Heart right ventricle (tissue), 16 donors: ENCODE data around the gene GPBP1L1. TPM values are rescaled to one million over a fixed set of nuclear protein-coding genes. Genes with fewer than 3 reads are reported as not detected.

Source experiments
- ATAC-seq, 8 donors: fragments of 200-7000 bp; cut with Tn5 transposase; one replicate each; pipeline ENCODE4 v1.9.1; 2020; ENCODE audit warnings: mild to moderate bottlenecking in 8 of 8, moderate library complexity in 8 of 8, moderate number of reproducible peaks in 1 of 8
- DNase-seq, 2 donors: peaks; one replicate each; pipeline ENCODE4 v3.0.0-alpha.2; 2020
- H3K27ac ChIP-seq, 10 donors: fragments of 200-600 bp; sonication (generic) in 2 of 10; one replicate each; pipeline versions ENCODE4 v1.5.0 to v1.8.0; 2020 to 2022; ENCODE audit warnings: mild to moderate bottlenecking in 3 of 10
- H3K27me3 ChIP-seq, 7 donors: fragments of 200-600 bp; one replicate each; pipeline ENCODE4 v1.8.0; 2021 to 2022; ENCODE audit warnings: mild to moderate bottlenecking in 2 of 7
- H3K36me3 ChIP-seq, 9 donors: fragments of 200-600 bp; sonication (generic) in 1 of 9; one replicate each; pipeline versions ENCODE4 v1.5.0 to v1.8.0; 2020 to 2022; ENCODE audit warnings: mild to moderate bottlenecking in 2 of 9
- H3K4me1 ChIP-seq, 9 donors: fragments of 200-600 bp; sonication (generic) in 1 of 9; one replicate each; pipeline versions ENCODE4 v1.5.0 to v1.8.0; 2020 to 2022; ENCODE audit warnings: mild to moderate bottlenecking in 4 of 9
- H3K4me3 ChIP-seq, 10 donors: fragments of 200-600 bp; sonication (generic) in 2 of 10; one replicate each; pipeline versions ENCODE4 v1.5.0 to v1.8.0; 2020 to 2022; ENCODE audit warnings: mild to moderate bottlenecking in 7 of 10, moderate library complexity in 2 of 10
- H3K9me3 ChIP-seq, 11 donors: fragments of 200-600 bp in 10 of 11; sonication (generic) in 2 of 11; one replicate each; pipeline versions ENCODE4 v1.5.0 to v1.8.0; 2013 to 2022; ENCODE audit warnings: mild to moderate bottlenecking in 2 of 11, control low read depth in 1 of 11, moderate library complexity in 1 of 11
- WGBS, 2 donors: extraction: QIAGEN DNeasy Blood & Tissue Kit; methylation state at CpG; one replicate each; pipeline ENCODE4 v1.1.7; 2013; ENCODE audit warnings: inconsistent platforms in 1 of 2; 5-methylcytosine and 5-hydroxymethylcytosine counted together
- intact Hi-C, 10 donors: fragments of 100-400 bp; cut with DNase I; formaldehyde crosslinking; loops; one replicate each; pipeline versions ENCODE4 v1.11.1 to v1.14.2; 2022
- polyA plus RNA-seq, 2 donors: library from polyadenylated mRNA; stranded (reverse); fragments of 200-250 nt; gene quantifications; one replicate each; pipeline ENCODE4 v1.2.3, GENCODE V29; 2013
- total RNA-seq, 10 donors: library from RNA; stranded (reverse); fragmentation: NEBNext Ultra II Directional in 3 of 10; extraction: Animal tissue kit (Norgen Biotek cat#: 25700) in 3 of 10; gene quantifications; one replicate each; pipeline versions ENCODE4 v1.2.1 to v1.2.4, GENCODE V29; 2021 to 2023
- TF ChIP-seq, protein P1 (sequence below), 9 donors: fragments of 200-600 bp; sonication (generic) in 2 of 9; IDR thresholded peaks; one replicate each; pipeline versions ENCODE4 v1.5.0 to v1.8.0; 2021 to 2022; ENCODE audit warnings: antibody characterized with exemption in 9 of 9, mild to moderate bottlenecking in 5 of 9, moderate library complexity in 1 of 9
- donor health status: Arrhythmogenic right ventricular cardiomyopathy.
- donor health status: ischemic (EF 13 %, LVEDD 7.1; RV severe dilation, severe dysfunction).
- donor health status: healthy with polysubstance abuse.
- donor health status: DM: no; HTN: yes; CAD: no.
- donor health status: DM: no; HTN: no; CAD: no.
- donor health status: ischemic (EF 25% LVEDD 6.9; RV normal size, moderate dysfunction).
- donor health status: ischemic (EF 25% LVEDD 5.7; RV mildly dilated, moderate dysfunction).
- donor health status: healthy.
- donor health status: DM: yes; HTN: yes; CAD: no.
- donor health status: Ischemic cardiomyopathy.
- donor health status: ischemic (EF 35%, LVEDD 5.7; RV mildly dilated, moderate dysfunction).
- donor health status: nonischemic (EF 11% LVEDD 7.7; RV severe dilation, severe dysfunction).
- donor health status: DM: yes; HTN: yes; CAD: no.
- donor health status: PGD.
- donor health status: ischemic (EF 29% LVEDD 5.4; RV normal size, mild dysfunction).
- donor health status: nonischemic (EF 23%, LVEDD 6.1; RV moderate dilation, normal function).

Gene GPBP1L1
- total and polyA plus RNA-seq, 12 donors: 27.6 to 95.0 (median 81.6) TPM

DNA sequence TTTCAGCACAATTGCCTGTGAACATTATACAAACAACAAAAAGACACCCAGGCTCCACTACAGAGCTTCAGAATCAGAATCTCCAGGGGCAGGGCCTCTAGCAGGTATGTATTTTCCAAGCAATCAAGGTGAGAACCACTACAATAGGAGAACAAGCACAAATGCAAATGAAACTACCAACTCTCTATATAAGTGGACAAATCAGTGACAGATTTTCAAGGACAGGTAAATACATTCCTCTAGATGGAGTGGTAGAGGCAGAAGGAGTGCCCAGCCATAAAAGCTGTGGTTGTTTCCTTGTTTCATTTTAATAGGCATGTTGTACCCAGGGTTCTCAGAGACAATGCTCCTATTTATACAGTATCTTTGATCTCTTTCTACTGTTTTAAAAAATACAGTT, 42.4 kb downstream of the GPBP1L1 start:
- TF ChIP-seq, protein P1, sequence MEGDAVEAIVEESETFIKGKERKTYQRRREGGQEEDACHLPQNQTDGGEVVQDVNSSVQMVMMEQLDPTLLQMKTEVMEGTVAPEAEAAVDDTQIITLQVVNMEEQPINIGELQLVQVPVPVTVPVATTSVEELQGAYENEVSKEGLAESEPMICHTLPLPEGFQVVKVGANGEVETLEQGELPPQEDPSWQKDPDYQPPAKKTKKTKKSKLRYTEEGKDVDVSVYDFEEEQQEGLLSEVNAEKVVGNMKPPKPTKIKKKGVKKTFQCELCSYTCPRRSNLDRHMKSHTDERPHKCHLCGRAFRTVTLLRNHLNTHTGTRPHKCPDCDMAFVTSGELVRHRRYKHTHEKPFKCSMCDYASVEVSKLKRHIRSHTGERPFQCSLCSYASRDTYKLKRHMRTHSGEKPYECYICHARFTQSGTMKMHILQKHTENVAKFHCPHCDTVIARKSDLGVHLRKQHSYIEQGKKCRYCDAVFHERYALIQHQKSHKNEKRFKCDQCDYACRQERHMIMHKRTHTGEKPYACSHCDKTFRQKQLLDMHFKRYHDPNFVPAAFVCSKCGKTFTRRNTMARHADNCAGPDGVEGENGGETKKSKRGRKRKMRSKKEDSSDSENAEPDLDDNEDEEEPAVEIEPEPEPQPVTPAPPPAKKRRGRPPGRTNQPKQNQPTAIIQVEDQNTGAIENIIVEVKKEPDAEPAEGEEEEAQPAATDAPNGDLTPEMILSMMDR (IDR thresholded peaks at IDR 0.05): peak in 3 of 9 donors; percentile 9 to 31 (median 28)
- Histone ChIP-seq H3K9me3 (no peaks in the 10 kb centered on the region), H3K4me1 (peaks cover 0 to 36% (median 20%) of the 10 kb centered on the region in 9 donors), H3K27ac (peak overlapping the region in 2 of 10 donors; percentile 0 to 17), H3K27me3 (no peaks in the 10 kb centered on the region), H3K36me3 (peaks cover 0 to 83% (median 32%) of the 10 kb centered on the region in 9 donors), H3K4me3 (no peak overlapping the region)
- DNase-seq: no peak
- no peak for ATAC-seq
- intact Hi-C loops: loop anchor here in 1 of 10 donors (10.0 kb wide), 1 partner anchor 49 kb away; no protein-coding TSS in a partner anchor

DNA sequence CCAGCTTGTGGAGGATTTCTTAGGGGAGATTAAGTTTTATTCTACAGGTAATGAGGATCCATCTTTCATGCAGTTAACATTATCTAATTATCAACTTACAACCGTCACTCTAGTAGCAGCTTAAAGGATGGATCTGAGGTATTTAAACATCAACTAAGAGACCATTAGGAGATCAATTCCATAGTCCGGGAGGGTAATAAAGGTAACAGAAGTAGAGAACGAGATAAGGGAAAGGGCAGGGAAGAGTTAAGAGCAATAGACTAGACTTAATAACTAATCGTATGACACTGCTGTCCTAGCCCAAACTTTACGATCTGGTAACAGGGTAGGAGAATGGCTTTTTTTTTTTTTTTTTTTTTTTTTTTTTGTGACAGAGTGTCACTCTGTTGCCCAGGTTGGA, 43.0 kb downstream of the GPBP1L1 start:
- Histone ChIP-seq H3K9me3 (no peaks in the 10 kb centered on the region), H3K4me1 (peaks cover 0 to 34% (median 20%) of the 10 kb centered on the region in 9 donors), H3K4me3 (no peak overlapping the region), H3K36me3 (peaks cover 0 to 83% (median 37%) of the 10 kb centered on the region in 9 donors), H3K27ac (peak overlapping the region in 1 of 10 donors; percentile 17), H3K27me3 (no peaks in the 10 kb centered on the region)
- ATAC-seq (no peak), DNase-seq (no peak)
- intact Hi-C loops: loop anchor here in 1 of 10 donors (10.0 kb wide), 1 partner anchor 49 kb away; no protein-coding TSS in a partner anchor
- 73 to 82% methylated on average over 5 of the region's 5 CpGs for WGBS, 2 donors
- TF ChIP-seq, protein P1 (IDR thresholded peaks at IDR 0.05): no peak

DNA sequence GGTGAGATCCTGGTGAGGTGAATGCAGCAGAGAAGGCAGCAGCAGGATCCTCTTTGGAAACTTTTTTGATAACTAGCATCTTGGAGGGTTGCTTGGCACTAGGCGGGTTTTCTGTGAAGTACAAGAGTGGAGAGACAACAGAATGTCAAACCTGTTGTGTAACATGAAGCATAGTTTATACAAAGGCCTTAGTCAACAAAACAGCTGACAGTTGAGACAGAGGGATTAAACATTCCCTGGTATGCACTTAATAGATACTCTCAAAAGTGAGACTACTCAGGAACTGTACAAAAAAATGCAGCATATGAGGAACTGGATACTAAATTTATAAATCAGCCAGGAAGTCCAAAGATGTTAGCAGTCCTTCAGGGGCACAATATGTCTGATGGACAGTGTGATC, 46.0 kb downstream of the GPBP1L1 start:
- ATAC-seq: no peak
- no peak for DNase-seq
- intact Hi-C loops: loop anchor here in 1 of 10 donors (10.0 kb wide), 1 partner anchor 45 kb away; no protein-coding TSS in a partner anchor
- WGBS, 2 donors: 93 to 97% methylated on average over 1 of the region's 1 CpG
- Histone ChIP-seq H3K27ac (no peak overlapping the region), H3K36me3 (peaks cover 0 to 99% (median 50%) of the 10 kb centered on the region in 9 donors), H3K4me1 (peaks cover 0 to 20% (median 7%) of the 10 kb centered on the region in 9 donors), H3K27me3 (no peaks in the 10 kb centered on the region), H3K9me3 (no peaks in the 10 kb centered on the region), H3K4me3 (no peak overlapping the region)
- TF ChIP-seq, protein P1 (IDR thresholded peaks at IDR 0.05): no peak

DNA sequence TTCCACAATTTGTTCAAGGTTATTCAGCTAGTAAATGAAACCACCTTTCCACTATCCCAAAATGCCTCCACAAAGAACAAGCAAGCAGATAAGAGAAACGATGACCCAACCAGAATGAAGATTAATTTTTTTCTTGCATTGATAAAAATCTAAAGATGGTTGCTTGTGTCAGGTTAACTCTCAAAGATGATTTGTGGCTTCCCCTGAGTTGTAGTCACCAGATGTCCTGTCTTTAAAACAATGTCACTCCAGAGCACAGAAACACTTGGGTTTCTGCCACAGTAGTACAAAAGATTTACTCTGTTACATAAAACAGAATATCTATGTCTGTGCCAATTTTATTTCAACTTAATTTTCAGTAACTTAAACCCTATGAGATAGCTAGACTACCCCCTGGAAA, 51.1 kb downstream of the GPBP1L1 start:
- TF ChIP-seq, protein P1 (IDR thresholded peaks at IDR 0.05): no peak

More for the DNA sequence above, 51.1 kb downstream of the GPBP1L1 start:
- Histone ChIP-seq H3K4me1 (peaks cover 0 to 12% (median 3%) of the 10 kb centered on the region in 9 donors), H3K9me3 (no peaks in the 10 kb centered on the region), H3K27me3 (no peaks in the 10 kb centered on the region), H3K4me3 (no peak overlapping the region), H3K27ac (no peak overlapping the region), H3K36me3 (peaks cover 0 to 100% (median 79%) of the 10 kb centered on the region in 9 donors)
- intact Hi-C loops: no loop called here
- ATAC-seq (no peak), DNase-seq (no peak)
- 24 to 35% methylated on average over 1 of the region's 1 CpG for WGBS, 2 donors
